Tibial artery (tissue), 4 donors: Measurements from ENCODE around the gene ROR2.
"Not testable (repeated sequence)": the region's sequence is repeated elsewhere in the genome, so short reads cannot be mapped to it uniquely, and the experiment has no call there.

Experiments used
- DNase-seq, 2 donors: peaks; one replicate each; pipeline ENCODE4 v3.0.0-alpha.2; 2019
- H3K27ac ChIP-seq, 2 donors: fragments of 200-600 bp; sonication (generic) in 1 of 2; 1 replicate in 1 of 2; 2 replicates in 1 of 2; pipeline ENCODE4 v1.5.1; 2018 to 2019; ENCODE audit warnings: mild to moderate bottlenecking in 1 of 2
- H3K27me3 ChIP-seq, 2 donors: fragments of 200-600 bp; sonication (generic) in 1 of 2; one replicate each; pipeline versions ENCODE4 v1.5.1 to v1.6.0; 2016 to 2019
- H3K36me3 ChIP-seq, 3 donors: fragments of 200-600 bp; sonication (generic) in 2 of 3; one replicate each; pipeline ENCODE4 v1.5.1; 2016 to 2019; ENCODE audit warnings: mild to moderate bottlenecking in 2 of 3
- H3K4me1 ChIP-seq, 4 donors: fragments of 200-600 bp; sonication (generic) in 2 of 4; 1 replicate in 3 of 4; 2 replicates in 1 of 4; pipeline ENCODE4 v1.5.1; 2016 to 2019
- H3K4me3 ChIP-seq, 2 donors: fragments of 200-600 bp; sonication (generic) in 1 of 2; 1 replicate in 1 of 2; 2 replicates in 1 of 2; pipeline ENCODE4 v1.5.1; 2018 to 2019; ENCODE audit warnings: mild to moderate bottlenecking in 2 of 2
- H3K9me3 ChIP-seq, 3 donors: fragments of 200-600 bp; sonication (generic) in 1 of 3; one replicate each; pipeline ENCODE4 v1.5.1; 2016 to 2019
- CTCF ChIP-seq, 2 experiments: fragments of 200-600 bp in 1 of 2; fragments of 450-650 bp in 1 of 2; IDR thresholded peaks; one replicate each; pipeline ENCODE4 v1.5.1; 2017 to 2019; ENCODE audit warnings: antibody characterized with exemption in 2 of 2, mild to moderate bottlenecking in 1 of 2, moderate library complexity in 1 of 2
- intact Hi-C: fragments of 100-400 bp; cut with DNase I; formaldehyde crosslinking; loops from one replicate; pipeline ENCODE4 v1.15.0; 2023; ENCODE audit warnings: low total_unique reads

The ROR2 gene

GRCh38 chr9:91986248-91986647 is 36.2 kb upstream of the ROR2 start:
- DNase-seq, result no peak
- H3K36me3 ChIP-seq, result no peaks in the 10 kb centered on the region
- H3K27me3 ChIP-seq, result no peaks in the 10 kb centered on the region
- no peak for TF ChIP-seq CTCF (IDR thresholded peaks at IDR 0.05)
- intact Hi-C loops, result no loop called here
- H3K9me3 ChIP-seq, result no peaks in the 10 kb centered on the region
- H3K27ac ChIP-seq, result no peak overlapping the region
- no peak overlapping the region for H3K4me3 ChIP-seq
- H3K4me1 ChIP-seq, result no peaks in the 10 kb centered on the region

GRCh38 chr9:91985692-91986091 is 35.7 kb upstream of the ROR2 start:
- no peaks in the 10 kb centered on the region for H3K27me3 ChIP-seq
- no peaks in the 10 kb centered on the region for H3K9me3 ChIP-seq
- H3K36me3 ChIP-seq, result no peaks in the 10 kb centered on the region
- DNase-seq, result no peak
- no peak for TF ChIP-seq CTCF (IDR thresholded peaks at IDR 0.05)
- no peak overlapping the region for H3K4me3 ChIP-seq
- H3K4me1 ChIP-seq, result no peaks in the 10 kb centered on the region
- intact Hi-C loops, result no loop called here
- H3K27ac ChIP-seq, result no peak overlapping the region

- intact Hi-C loops, result no loop called here
Measured at GRCh38 chr9:91978740-91979414, 28.8 kb upstream of the ROR2 start.

GRCh38 chr9:91975254-91975653 is 25.2 kb upstream of the ROR2 start:
- H3K27me3 ChIP-seq, H3K4me3 ChIP-seq, H3K27ac ChIP-seq, H3K4me1 ChIP-seq, H3K9me3 ChIP-seq, intact Hi-C loops, DNase-seq, H3K36me3 ChIP-seq: not testable (repeated sequence)

More at GRCh38 chr9:91978740-91979414, 28.8 kb upstream of the ROR2 start:
- H3K36me3 ChIP-seq, result no peaks in the 10 kb centered on the region
- no peak for DNase-seq
- no peak for TF ChIP-seq CTCF (IDR thresholded peaks at IDR 0.05)
- H3K27me3 ChIP-seq, result no peaks in the 10 kb centered on the region
- H3K27ac ChIP-seq, result no peak overlapping the region
- H3K4me3 ChIP-seq, result no peak overlapping the region
- no peaks in the 10 kb centered on the region for H3K4me1 ChIP-seq
- no peaks in the 10 kb centered on the region for H3K9me3 ChIP-seq

- no peak overlapping the region for H3K27ac ChIP-seq
- H3K9me3 ChIP-seq, result no peaks in the 10 kb centered on the region
- peaks cover 0 to 9% of the 10 kb centered on the region in 2 donors for H3K27me3 ChIP-seq
- intact Hi-C loops, result no loop called here
- no peak for DNase-seq
- no peak for TF ChIP-seq CTCF (IDR thresholded peaks at IDR 0.05)
- no peaks in the 10 kb centered on the region for H3K36me3 ChIP-seq
- no peaks in the 10 kb centered on the region for H3K4me1 ChIP-seq
- no peak overlapping the region for H3K4me3 ChIP-seq
Measured at GRCh38 chr9:91972711-91973110, 22.7 kb upstream of the ROR2 start.

GRCh38 chr9:91972076-91972626 is 22.1 kb upstream of the ROR2 start:
- H3K36me3 ChIP-seq, result no peaks in the 10 kb centered on the region
- no peak overlapping the region for H3K4me3 ChIP-seq
- no peak for DNase-seq
- H3K4me1 ChIP-seq, result no peaks in the 10 kb centered on the region
- TF ChIP-seq CTCF (IDR thresholded peaks at IDR 0.05), result no peak
- intact Hi-C loops, result no loop called here
- H3K27me3 ChIP-seq, result peaks cover 0 to 9% of the 10 kb centered on the region in 2 donors
- H3K9me3 ChIP-seq, result no peaks in the 10 kb centered on the region
- no peak overlapping the region for H3K27ac ChIP-seq
